SW480 (cell line): ENCODE data around the gene C9orf78.

ENCODE experiments used
- DNase-seq: peaks from one replicate; pipeline ENCODE4 v3.0.0-alpha.2; 2016; ENCODE audit warnings: low spot score

Gene C9orf78

GRCh38 chr9:129845373-129845772 is 10.3 kb upstream of the C9orf78 start:
- DNase-seq = no peak

GRCh38 chr9:129841071-129841470 is 6.0 kb upstream of the C9orf78 start:
- no peak for DNase-seq

- no peak for DNase-seq
Observed at GRCh38 chr9:129840034-129840433, 5.0 kb upstream of the C9orf78 start.

- DNase-seq = no peak
Observed at GRCh38 chr9:129839324-129840023, 4.4 kb upstream of the C9orf78 start.

GRCh38 chr9:129838707-129839259 is 3.7 kb upstream of the C9orf78 start:
- no peak for DNase-seq

- no peak for DNase-seq
Observed at GRCh38 chr9:129836311-129837007, 1.4 kb upstream of the C9orf78 start.

GRCh38 chr9:129835860-129836223 is 767 bp upstream of the C9orf78 start:
- peak; percentile 18 for DNase-seq

GRCh38 chr9:129834489-129835127 is 467 bp downstream of the C9orf78 start:
- peak; percentile 14 for DNase-seq

- DNase-seq = no peak
Observed at GRCh38 chr9:129832982-129833381, 2.1 kb downstream of the C9orf78 start.

GRCh38 chr9:129828969-129829368 is 6.1 kb downstream of the C9orf78 start:
- DNase-seq = no peak

GRCh38 chr9:129828051-129828450 is 7.0 kb downstream of the C9orf78 start:
- DNase-seq = no peak

- no peak for DNase-seq
Observed at GRCh38 chr9:129826759-129827158, 8.3 kb downstream of the C9orf78 start.

GRCh38 chr9:129826344-129826743 is 8.7 kb downstream of the C9orf78 start:
- DNase-seq = no peak

- DNase-seq = peak; percentile 96
Observed at GRCh38 chr9:129823935-129824601, 11.0 kb downstream of the C9orf78 start, which contains the start of gene TOR1A. TOR1A (minus strand) TSS chr9:129824136; CDS start chr9:129824085, 51 bp downstream.

GRCh38 chr9:129823542-129823934 is 11.5 kb downstream of the C9orf78 start:
- no peak for DNase-seq

GRCh38 chr9:129822898-129823541 is 12.1 kb downstream of the C9orf78 start:
- DNase-seq = no peak

- DNase-seq = no peak
Observed at GRCh38 chr9:129816501-129817435, 18.3 kb downstream of the C9orf78 start.

GRCh38 chr9:129815278-129815677 is 19.8 kb downstream of the C9orf78 start:
- no peak for DNase-seq

GRCh38 chr9:129814432-129815223 is 20.4 kb downstream of the C9orf78 start:
- no peak for DNase-seq

GRCh38 chr9:129813661-129814060 is 21.4 kb downstream of the C9orf78 start:
- DNase-seq = no peak
